Astrocyte (in vitro differentiated cells and primary cell): ENCODE results near the gene PDE9A. TPM values are rescaled to one million over a fixed set of nuclear protein-coding genes. Genes with fewer than 3 reads are reported as not detected.

Experiments used
- DNase-seq: peaks from one replicate; pipeline ENCODE4 v3.0.0-alpha.2; 2010; ENCODE audit warnings: low read depth
- FAIRE-seq: peaks from 2 replicates; lab custom pipeline; 2011; peaks lifted over from hg19 to GRCh38; lab: Jason Lieb, UNC
- H2AFZ ChIP-seq: 2 replicates; pipeline ENCODE4 v1.6.0; 2012; ENCODE audit warnings: low read depth, low read length, inconsistent platforms
- H3K27ac ChIP-seq: 2 replicates; pipeline ENCODE4 v1.5.1; 2011; ENCODE audit warnings: low read depth, low read length, inconsistent platforms
- H3K27me3 ChIP-seq: 2 replicates; pipeline ENCODE4 v1.6.0; 2011; ENCODE audit warnings: low read length, inconsistent platforms; ENCODE audit not compliant: insufficient read depth
- H3K36me3 ChIP-seq: 2 replicates; pipeline ENCODE4 v1.5.1; 2011; ENCODE audit warnings: low read length, inconsistent platforms; ENCODE audit not compliant: insufficient read depth
- H3K4me1 ChIP-seq: 2 replicates; pipeline ENCODE4 v1.5.1; 2011; ENCODE audit warnings: low read length, inconsistent platforms; ENCODE audit not compliant: insufficient read depth
- H3K4me2 ChIP-seq: 2 replicates; pipeline ENCODE4 v1.6.0; 2012; ENCODE audit warnings: low read length, inconsistent platforms
- H3K4me3 ChIP-seq: 2 replicates; pipeline ENCODE4 v1.5.1; 2011; ENCODE audit warnings: low read depth, mild to moderate bottlenecking, low read length, inconsistent platforms; ENCODE audit not compliant: insufficient read depth
- H3K79me2 ChIP-seq: 2 replicates; pipeline ENCODE4 v1.6.0; 2012; ENCODE audit warnings: mild to moderate bottlenecking, low read length, inconsistent platforms; ENCODE audit not compliant: insufficient read depth
- H3K9ac ChIP-seq: 2 replicates; pipeline ENCODE4 v1.6.0; 2012; ENCODE audit warnings: mild to moderate bottlenecking, low read length, inconsistent platforms
- H3K9me3 ChIP-seq: 2 replicates; pipeline ENCODE4 v1.5.1; 2012; ENCODE audit warnings: low read depth, mild to moderate bottlenecking, low read length, inconsistent platforms; ENCODE audit not compliant: insufficient read depth
- H4K20me1 ChIP-seq: 2 replicates; pipeline ENCODE4 v1.6.0; 2012; ENCODE audit warnings: low read length, inconsistent platforms; ENCODE audit not compliant: insufficient read depth
- H3K27ac Mint-ChIP-seq: one replicate; pipeline ENCODE4 v1.8.0; 2021; ENCODE audit warnings: mild to moderate bottlenecking, mixed read lengths; ENCODE audit not compliant: unreplicated experiment
- H3K27me3 Mint-ChIP-seq: one replicate; pipeline ENCODE4 v1.8.0; 2021; ENCODE audit warnings: low read depth, mixed read lengths; ENCODE audit not compliant: unreplicated experiment
- H3K36me3 Mint-ChIP-seq: one replicate; pipeline ENCODE4 v1.8.0; 2021; ENCODE audit warnings: low read depth, mixed read lengths; ENCODE audit not compliant: unreplicated experiment
- H3K4me1 Mint-ChIP-seq: one replicate; pipeline ENCODE4 v1.8.0; 2021; ENCODE audit warnings: low read depth, mixed read lengths; ENCODE audit not compliant: unreplicated experiment
- H3K4me3 Mint-ChIP-seq: one replicate; pipeline ENCODE4 v1.8.0; 2021; ENCODE audit warnings: mild to moderate bottlenecking, moderate library complexity, mixed read lengths; ENCODE audit not compliant: unreplicated experiment
- H3K9me3 Mint-ChIP-seq: one replicate; pipeline ENCODE4 v1.8.0; 2021; ENCODE audit warnings: mild to moderate bottlenecking, mixed read lengths; ENCODE audit not compliant: unreplicated experiment
- CTCF ChIP-seq: IDR thresholded peaks from 2 replicates; pipeline ENCODE4 v1.5.1; 2011; ENCODE audit warnings: low read depth, mild to moderate bottlenecking, inconsistent platforms, low read length, moderate library complexity; ENCODE audit not compliant: insufficient read depth
- EZH2 ChIP-seq: IDR thresholded peaks from 2 replicates; pipeline ENCODE4 v1.6.1; 2012; ENCODE audit warnings: mild to moderate bottlenecking, low read length, inconsistent platforms; ENCODE audit not compliant: insufficient read depth
- total RNA-seq: library from RNA; stranded (reverse); gene quantifications from 2 replicates; pipeline ENCODE4 v1.2.1, GENCODE V29; 2021

PDE9A gene
- total RNA-seq, 1 donor from 2014 or later, result 7.8 TPM

- H3K27me3 ChIP-seq, result peaks cover 25% of the 10 kb centered on the region
- peaks cover 5% of the 10 kb centered on the region for H3K9me3 Mint-ChIP-seq
- no peaks in the 10 kb centered on the region for H3K79me2 ChIP-seq
- no peaks in the 10 kb centered on the region for H3K36me3 Mint-ChIP-seq
- H4K20me1 ChIP-seq, result peaks cover 3% of the 10 kb centered on the region
- H3K4me3 Mint-ChIP-seq, result no peak overlapping the region
- H3K9me3 ChIP-seq, result no peaks in the 10 kb centered on the region
- H3K9ac ChIP-seq, result peak overlapping the region; percentile 13
- peak; percentile 54 for FAIRE-seq
- H2AFZ ChIP-seq, result no peak overlapping the region
- peak overlapping the region; percentile 54 for H3K27ac Mint-ChIP-seq
- H3K4me2 ChIP-seq, result peak overlapping the region; percentile 77
- no peak overlapping the region for H3K27ac ChIP-seq
- peaks cover 30% of the 10 kb centered on the region for H3K27me3 Mint-ChIP-seq
- peaks cover 24% of the 10 kb centered on the region for H3K4me1 ChIP-seq
- no peak overlapping the region for H3K4me3 ChIP-seq
- TF ChIP-seq CTCF, result no peak
- H3K36me3 ChIP-seq, result no peaks in the 10 kb centered on the region
- peaks cover 29% of the 10 kb centered on the region for H3K4me1 Mint-ChIP-seq
- peak; percentile 94 for DNase-seq
Observed at GRCh38 chr21:42724226-42724920, 71.0 kb downstream of the PDE9A start.

GRCh38 chr21:42725416-42725930 is 72.1 kb downstream of the PDE9A start:
- TF ChIP-seq CTCF (no peak), EZH2 (no peak)
- Mint-ChIP-seq H3K4me1 (peaks cover 27% of the 10 kb centered on the region), H3K4me3 (no peak overlapping the region), H3K27ac (peak overlapping the region; percentile 30), H3K9me3 (peaks cover 2% of the 10 kb centered on the region), H3K36me3 (no peaks in the 10 kb centered on the region), H3K27me3 (peaks cover 25% of the 10 kb centered on the region)
- Histone ChIP-seq H4K20me1 (peaks cover 3% of the 10 kb centered on the region), H2AFZ (no peak overlapping the region), H3K9me3 (no peaks in the 10 kb centered on the region), H3K27me3 (peaks cover 24% of the 10 kb centered on the region), H3K79me2 (no peaks in the 10 kb centered on the region), H3K4me2 (no peak overlapping the region), H3K4me3 (no peak overlapping the region), H3K4me1 (peaks cover 24% of the 10 kb centered on the region), H3K27ac (no peak overlapping the region), H3K9ac (no peak overlapping the region), H3K36me3 (no peaks in the 10 kb centered on the region)
- FAIRE-seq (no peak), DNase-seq (peak; percentile 3)
